Mononuclear cell (primary cell): Measurements from ENCODE around the gene ACSS3. TPM values are rescaled to one million over a fixed set of nuclear protein-coding genes. Genes with fewer than 3 reads are reported as not detected.
"Not testable (repeated sequence)": the region's sequence is repeated elsewhere in the genome, so short reads cannot be mapped to it uniquely, and the experiment has no call there.

ENCODE experiments used
- H3K27me3 ChIP-seq: 2 replicates; pipeline ENCODE4 v1.6.0; 2011; ENCODE audit warnings: low read length, control low read depth; ENCODE audit not compliant: insufficient read depth
- H3K4me1 ChIP-seq: 2 replicates; pipeline ENCODE4 v1.5.1; 2011; ENCODE audit warnings: mild to moderate bottlenecking, low read length, control low read depth; ENCODE audit not compliant: insufficient read depth
- H3K4me3 ChIP-seq: 2 replicates; pipeline ENCODE4 v1.5.1; 2011; ENCODE audit warnings: mild to moderate bottlenecking, low read length, moderate library complexity
- H3K9me3 ChIP-seq: 2 replicates; pipeline ENCODE4 v1.5.1; 2011; ENCODE audit warnings: low read depth, mild to moderate bottlenecking, control low read depth, low read length
- total RNA-seq: library from RNA; depleted of rRNA; stranded (reverse); fragments of >200 nt; gene quantifications from one replicate; pipeline ENCODE4 v1.2.3, GENCODE V29; 2012

Gene ACSS3, protein sequence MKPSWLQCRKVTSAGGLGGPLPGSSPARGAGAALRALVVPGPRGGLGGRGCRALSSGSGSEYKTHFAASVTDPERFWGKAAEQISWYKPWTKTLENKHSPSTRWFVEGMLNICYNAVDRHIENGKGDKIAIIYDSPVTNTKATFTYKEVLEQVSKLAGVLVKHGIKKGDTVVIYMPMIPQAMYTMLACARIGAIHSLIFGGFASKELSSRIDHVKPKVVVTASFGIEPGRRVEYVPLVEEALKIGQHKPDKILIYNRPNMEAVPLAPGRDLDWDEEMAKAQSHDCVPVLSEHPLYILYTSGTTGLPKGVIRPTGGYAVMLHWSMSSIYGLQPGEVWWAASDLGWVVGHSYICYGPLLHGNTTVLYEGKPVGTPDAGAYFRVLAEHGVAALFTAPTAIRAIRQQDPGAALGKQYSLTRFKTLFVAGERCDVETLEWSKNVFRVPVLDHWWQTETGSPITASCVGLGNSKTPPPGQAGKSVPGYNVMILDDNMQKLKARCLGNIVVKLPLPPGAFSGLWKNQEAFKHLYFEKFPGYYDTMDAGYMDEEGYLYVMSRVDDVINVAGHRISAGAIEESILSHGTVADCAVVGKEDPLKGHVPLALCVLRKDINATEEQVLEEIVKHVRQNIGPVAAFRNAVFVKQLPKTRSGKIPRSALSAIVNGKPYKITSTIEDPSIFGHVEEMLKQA
- 0.10 TPM for total RNA-seq

DNA sequence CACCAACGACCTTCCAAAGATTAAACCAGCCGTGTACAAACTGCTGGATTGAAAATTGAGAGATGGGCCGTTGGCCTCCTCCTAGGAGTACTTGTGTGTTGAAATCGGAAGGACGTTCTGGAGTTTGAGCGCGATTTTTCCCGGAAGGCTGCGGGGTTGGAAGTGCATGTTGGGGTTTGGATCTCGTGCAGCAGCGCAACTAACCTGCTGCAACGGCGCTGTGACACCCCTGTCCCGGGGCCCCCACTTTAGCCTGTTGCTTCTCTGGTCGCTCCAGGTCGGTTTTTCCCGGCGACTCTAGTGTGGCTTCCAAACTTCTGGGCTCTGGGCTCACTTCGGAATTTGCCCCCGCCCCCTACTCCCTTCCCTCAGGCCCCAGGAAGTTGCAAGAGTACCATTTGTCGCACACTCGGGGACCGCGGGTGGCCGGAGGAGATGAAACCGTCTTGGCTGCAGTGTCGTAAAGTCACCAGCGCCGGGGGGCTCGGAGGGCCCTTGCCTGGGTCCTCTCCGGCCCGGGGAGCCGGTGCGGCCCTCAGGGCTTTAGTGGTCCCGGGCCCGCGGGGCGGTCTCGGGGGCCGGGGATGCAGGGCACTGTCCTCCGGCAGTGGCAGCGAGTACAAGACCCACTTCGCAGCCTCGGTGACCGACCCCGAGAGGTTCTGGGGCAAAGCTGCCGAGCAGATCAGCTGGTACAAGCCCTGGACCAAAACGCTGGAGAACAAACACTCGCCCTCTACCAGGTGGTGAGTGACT is at the start of gene ACSS3:
TSS of gene ACSS3 (plus strand) at position 394 of the 756 bp plus-strand sequence. CDS start at position 436, 42 bp downstream.
- peaks cover 24% of the 10 kb centered on the region for H3K27me3 ChIP-seq
- H3K9me3 ChIP-seq: no peaks in the 10 kb centered on the region
- no peak within 1 kb of the TSS for H3K4me3 ChIP-seq
- no peaks in the 10 kb centered on the region for H3K4me1 ChIP-seq

- Histone ChIP-seq H3K4me3 (no peak overlapping the region), H3K4me1 (no peaks in the 10 kb centered on the region), H3K27me3 (no peaks in the 10 kb centered on the region), H3K9me3 (no peaks in the 10 kb centered on the region)
These were observed 43.0 kb upstream of the ACSS3 start for GRCh38 chr12:81034926-81035325.

GRCh38 chr12:81039231-81039630 is 38.6 kb upstream of the ACSS3 start:
- no peaks in the 10 kb centered on the region for H3K9me3 ChIP-seq
- no peaks in the 10 kb centered on the region for H3K4me1 ChIP-seq
- no peaks in the 10 kb centered on the region for H3K27me3 ChIP-seq
- H3K4me3 ChIP-seq: no peak overlapping the region

- Histone ChIP-seq H3K4me1 (no peaks in the 10 kb centered on the region), H3K27me3 (no peaks in the 10 kb centered on the region)
These were observed 33.7 kb upstream of the ACSS3 start for GRCh38 chr12:81043979-81044740.

DNA sequence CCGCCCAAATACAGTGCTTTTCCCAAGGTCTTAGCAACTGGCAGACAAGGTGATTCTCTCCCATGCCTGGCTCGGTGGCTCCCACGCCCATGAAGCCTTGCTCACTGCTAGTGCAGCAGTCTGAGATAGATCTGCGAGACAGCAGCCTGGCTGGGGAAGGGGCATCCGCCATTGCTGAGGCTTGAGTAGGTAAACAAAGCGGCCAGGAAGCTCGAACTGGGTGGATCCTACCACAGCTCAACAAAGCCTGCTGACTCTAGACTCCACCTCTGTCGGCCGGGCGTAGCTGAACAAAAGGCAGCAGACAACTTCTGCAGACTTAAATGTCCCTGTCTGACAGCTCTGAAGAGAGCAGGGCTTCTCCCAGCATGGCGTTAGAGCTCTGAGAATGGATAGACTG is 12.9 kb upstream of the ACSS3 start:
- not testable (repeated sequence) for H3K4me1 ChIP-seq, H3K4me3 ChIP-seq, H3K27me3 ChIP-seq, H3K9me3 ChIP-seq

More at GRCh38 chr12:81043979-81044740, 33.7 kb upstream of the ACSS3 start:
- Histone ChIP-seq H3K9me3 (peaks cover 6% of the 10 kb centered on the region), H3K4me3 (no peak overlapping the region)

- no peaks in the 10 kb centered on the region for H3K4me1 ChIP-seq
- H3K27me3 ChIP-seq: no peaks in the 10 kb centered on the region
- no peaks in the 10 kb centered on the region for H3K9me3 ChIP-seq
- no peak overlapping the region for H3K4me3 ChIP-seq
These were observed 7.0 kb upstream of the ACSS3 start for GRCh38 chr12:81070846-81071245.

DNA sequence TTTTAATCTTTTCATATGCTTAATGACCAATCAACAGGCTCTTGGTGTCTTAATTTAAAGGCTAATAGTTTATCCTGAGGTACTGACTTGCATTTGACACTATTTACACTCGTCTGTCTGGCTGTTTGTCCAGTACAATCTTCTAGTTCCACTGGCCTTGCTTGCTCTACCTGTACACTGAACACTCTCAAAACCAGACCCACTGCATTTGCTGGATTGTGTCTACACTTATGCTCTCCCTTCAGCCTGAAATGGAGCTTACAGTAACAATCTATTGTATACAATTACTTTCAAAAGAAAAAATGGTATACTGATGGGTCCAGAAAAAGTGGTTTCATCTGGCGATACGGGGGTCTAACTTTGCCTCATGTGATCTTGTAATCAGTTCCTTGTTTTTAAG is 2.3 kb upstream of the ACSS3 start:
- no peak overlapping the region for H3K4me3 ChIP-seq
- H3K9me3 ChIP-seq: no peaks in the 10 kb centered on the region
- no peaks in the 10 kb centered on the region for H3K4me1 ChIP-seq
- H3K27me3 ChIP-seq: peaks cover 24% of the 10 kb centered on the region

DNA sequence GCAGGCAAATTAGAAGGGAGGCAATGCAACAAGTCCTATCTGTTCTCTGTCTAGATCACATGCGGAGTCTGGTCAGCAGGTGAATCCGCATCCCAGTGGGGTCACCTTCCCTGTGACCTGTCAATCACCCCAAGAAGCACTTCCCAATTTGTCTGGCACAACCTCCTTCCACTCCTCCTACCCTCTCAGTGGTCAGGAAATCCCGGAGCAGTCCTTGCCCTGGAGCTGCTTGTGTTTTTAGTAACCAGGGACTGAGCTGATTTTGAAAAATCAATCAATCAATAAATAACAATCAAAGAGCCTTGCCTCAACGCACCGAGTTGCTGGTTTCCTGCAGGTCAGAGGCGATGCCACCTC is 572 bp upstream of the ACSS3 start:
- no peak overlapping the region for H3K4me3 ChIP-seq
- H3K9me3 ChIP-seq: no peaks in the 10 kb centered on the region
- no peaks in the 10 kb centered on the region for H3K4me1 ChIP-seq
- H3K27me3 ChIP-seq: peaks cover 24% of the 10 kb centered on the region

DNA sequence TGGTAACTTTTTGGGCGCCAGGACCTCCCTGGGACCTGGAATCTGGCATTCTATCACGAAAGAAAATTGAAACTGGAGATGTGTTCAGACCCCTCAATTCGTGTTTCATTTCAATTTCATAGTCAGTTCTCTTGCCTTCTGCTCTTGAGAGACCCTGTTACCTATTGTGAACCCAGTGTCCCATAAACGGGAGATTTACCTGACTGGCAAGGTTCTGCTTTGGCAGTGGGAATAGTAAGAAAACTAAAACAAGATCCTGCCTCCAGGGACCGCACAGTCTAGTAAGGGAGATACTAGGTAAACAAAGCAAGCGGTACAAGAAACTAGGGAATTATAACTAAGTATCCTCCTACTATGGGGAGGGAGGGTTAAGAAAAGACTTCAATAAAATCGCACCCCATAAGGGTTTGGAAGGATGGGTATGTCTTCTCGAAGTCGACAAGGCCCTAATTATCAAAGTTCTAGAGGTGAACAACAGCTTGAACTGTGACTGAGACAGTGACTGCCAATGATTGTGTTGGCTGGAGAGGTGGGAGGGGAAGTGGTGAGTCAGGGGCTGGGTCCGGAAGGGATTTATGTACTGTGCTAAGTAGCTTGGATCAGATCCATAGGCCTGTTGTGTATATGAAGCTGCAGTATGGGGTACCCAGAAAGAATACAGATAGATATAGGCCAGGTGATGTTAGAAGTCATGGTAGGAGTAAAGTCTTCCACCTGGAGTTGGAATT is 754 bp downstream of the ACSS3 start:
- Histone ChIP-seq H3K27me3 (peaks cover 24% of the 10 kb centered on the region), H3K4me3 (no peak overlapping the region), H3K9me3 (no peaks in the 10 kb centered on the region), H3K4me1 (no peaks in the 10 kb centered on the region)

- no peak overlapping the region for H3K4me3 ChIP-seq
- H3K9me3 ChIP-seq: no peaks in the 10 kb centered on the region
- H3K4me1 ChIP-seq: no peaks in the 10 kb centered on the region
- H3K27me3 ChIP-seq: peaks cover 24% of the 10 kb centered on the region
These were observed 1.6 kb downstream of the ACSS3 start for GRCh38 chr12:81079280-81080076.

DNA sequence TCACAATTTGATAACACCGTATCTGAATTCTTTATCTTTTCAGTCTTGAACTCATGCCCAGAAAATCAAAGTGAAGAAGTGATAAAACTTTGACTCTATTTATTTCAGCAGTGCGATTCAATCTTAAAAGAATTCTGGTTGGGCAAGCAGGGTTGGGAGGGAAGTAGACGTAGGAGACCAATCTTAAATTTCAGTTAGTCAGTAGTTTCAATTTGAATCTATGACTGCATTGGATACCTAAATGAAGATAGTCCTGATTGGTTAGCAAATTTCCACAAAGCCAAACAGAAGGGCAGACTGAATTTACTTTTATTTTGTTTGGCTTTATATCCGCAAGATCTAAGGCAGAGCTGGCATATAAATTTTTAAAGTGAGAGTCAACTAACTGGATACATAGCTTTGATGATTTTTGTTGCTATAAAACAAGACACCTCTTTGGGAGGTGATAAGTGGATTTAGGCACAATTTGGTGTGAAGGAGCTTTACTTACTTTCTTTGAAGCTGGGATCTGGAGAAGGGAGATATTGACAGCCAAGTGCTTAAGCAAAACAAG is 2.6 kb downstream of the ACSS3 start:
- peaks cover 24% of the 10 kb centered on the region for H3K27me3 ChIP-seq
- no peak overlapping the region for H3K4me3 ChIP-seq
- no peaks in the 10 kb centered on the region for H3K4me1 ChIP-seq
- no peaks in the 10 kb centered on the region for H3K9me3 ChIP-seq

DNA sequence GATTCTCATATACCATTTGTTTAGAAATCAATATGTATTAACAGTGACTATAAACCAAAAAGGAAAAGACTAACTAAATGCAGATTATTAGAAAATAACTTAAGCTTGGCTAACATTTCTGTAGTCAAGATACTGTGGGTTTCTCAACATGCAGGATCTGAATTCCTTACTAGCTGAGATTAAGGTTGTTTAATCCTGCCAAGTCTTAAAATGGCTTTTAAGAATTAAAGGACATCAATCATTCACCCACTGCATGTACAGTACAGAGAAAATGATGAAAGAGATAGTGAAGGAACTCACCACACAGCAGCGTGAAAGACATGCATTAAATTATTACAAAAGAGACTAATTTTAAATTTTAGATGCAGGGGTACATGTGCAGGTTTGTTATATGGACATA is 3.8 kb downstream of the ACSS3 start:
- no peak overlapping the region for H3K4me3 ChIP-seq
- peaks cover 24% of the 10 kb centered on the region for H3K27me3 ChIP-seq
- no peaks in the 10 kb centered on the region for H3K9me3 ChIP-seq
- H3K4me1 ChIP-seq: no peaks in the 10 kb centered on the region

- Histone ChIP-seq H3K9me3 (no peaks in the 10 kb centered on the region), H3K4me3 (no peak overlapping the region), H3K4me1 (no peaks in the 10 kb centered on the region), H3K27me3 (peaks cover 12% of the 10 kb centered on the region)
These were observed 5.1 kb downstream of the ACSS3 start for GRCh38 chr12:81083018-81083417.
